GM12872 (cell line): Measurements from ENCODE around the gene IPCEF1.

Source experiments
- TF ChIP-seq, protein P1 (sequence below): IDR thresholded peaks from 3 replicates; pipeline ENCODE4 v1.5.1; 2011; ENCODE audit warnings: low read depth, mild to moderate bottlenecking, low read length, moderate library complexity; ENCODE audit not compliant: insufficient read depth

IPCEF1 gene

DNA sequence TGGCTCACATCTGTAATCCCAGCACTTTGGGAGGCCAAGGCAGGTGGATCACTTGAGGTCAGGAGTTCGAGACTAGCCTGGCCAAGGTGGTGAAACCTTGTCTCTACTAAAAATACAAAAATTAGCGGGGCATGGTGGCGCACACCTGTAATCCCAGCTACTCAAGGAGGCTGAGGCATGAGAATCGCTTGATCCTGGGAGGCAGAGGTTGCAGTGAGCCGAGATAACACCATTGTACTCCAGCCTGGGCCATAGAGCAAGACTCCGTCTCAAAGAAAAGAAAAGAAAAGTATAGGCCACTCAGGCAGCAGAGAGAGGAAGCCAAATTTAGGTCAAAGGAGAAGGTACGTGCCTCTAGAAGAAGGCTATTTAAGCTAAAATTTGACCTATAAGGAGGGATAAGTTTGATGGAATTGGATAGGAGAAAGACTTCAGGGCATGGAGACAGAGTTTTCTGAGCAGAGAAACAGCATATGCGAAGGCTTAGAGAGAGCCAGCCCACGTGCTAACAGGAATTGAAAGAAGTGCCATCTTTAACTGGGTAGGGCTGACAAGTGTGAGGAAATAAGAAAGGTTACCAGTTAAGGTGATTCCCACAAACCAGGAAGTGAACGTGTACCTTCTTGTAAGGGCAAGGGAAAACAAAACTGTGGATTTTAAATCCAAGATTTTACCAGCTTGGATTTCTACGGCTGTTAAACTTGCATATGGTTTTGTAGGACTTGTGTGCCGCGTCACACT is 113.8 kb downstream of the IPCEF1 start:
- TF ChIP-seq, protein P1, sequence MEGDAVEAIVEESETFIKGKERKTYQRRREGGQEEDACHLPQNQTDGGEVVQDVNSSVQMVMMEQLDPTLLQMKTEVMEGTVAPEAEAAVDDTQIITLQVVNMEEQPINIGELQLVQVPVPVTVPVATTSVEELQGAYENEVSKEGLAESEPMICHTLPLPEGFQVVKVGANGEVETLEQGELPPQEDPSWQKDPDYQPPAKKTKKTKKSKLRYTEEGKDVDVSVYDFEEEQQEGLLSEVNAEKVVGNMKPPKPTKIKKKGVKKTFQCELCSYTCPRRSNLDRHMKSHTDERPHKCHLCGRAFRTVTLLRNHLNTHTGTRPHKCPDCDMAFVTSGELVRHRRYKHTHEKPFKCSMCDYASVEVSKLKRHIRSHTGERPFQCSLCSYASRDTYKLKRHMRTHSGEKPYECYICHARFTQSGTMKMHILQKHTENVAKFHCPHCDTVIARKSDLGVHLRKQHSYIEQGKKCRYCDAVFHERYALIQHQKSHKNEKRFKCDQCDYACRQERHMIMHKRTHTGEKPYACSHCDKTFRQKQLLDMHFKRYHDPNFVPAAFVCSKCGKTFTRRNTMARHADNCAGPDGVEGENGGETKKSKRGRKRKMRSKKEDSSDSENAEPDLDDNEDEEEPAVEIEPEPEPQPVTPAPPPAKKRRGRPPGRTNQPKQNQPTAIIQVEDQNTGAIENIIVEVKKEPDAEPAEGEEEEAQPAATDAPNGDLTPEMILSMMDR: no peak

GRCh38 chr6:154241581-154241980 is 115.0 kb downstream of the IPCEF1 start:
- TF ChIP-seq, protein P1: no peak

GRCh38 chr6:154239392-154239791 is 117.2 kb downstream of the IPCEF1 start:
- TF ChIP-seq, protein P1: no peak

DNA sequence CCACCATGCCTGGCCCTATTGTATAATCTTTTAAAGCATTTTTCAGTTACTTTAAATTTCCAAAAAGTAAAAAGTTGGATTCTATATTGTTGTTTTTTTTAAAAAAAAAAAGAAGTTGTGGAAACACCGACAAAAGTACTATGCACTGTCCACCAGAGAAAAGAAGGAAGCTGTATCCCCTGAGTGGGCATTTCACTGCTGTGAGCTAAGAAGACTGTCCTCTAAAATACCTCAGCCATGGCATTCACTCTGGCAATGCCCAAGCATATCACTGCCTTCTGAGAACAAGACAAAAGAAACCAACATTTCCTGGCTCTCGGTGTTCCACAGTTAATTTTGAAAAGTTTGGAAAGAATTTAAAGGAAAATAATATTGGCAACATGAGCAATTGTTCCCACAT is 117.8 kb downstream of the IPCEF1 start:
- TF ChIP-seq, protein P1: no peak

DNA sequence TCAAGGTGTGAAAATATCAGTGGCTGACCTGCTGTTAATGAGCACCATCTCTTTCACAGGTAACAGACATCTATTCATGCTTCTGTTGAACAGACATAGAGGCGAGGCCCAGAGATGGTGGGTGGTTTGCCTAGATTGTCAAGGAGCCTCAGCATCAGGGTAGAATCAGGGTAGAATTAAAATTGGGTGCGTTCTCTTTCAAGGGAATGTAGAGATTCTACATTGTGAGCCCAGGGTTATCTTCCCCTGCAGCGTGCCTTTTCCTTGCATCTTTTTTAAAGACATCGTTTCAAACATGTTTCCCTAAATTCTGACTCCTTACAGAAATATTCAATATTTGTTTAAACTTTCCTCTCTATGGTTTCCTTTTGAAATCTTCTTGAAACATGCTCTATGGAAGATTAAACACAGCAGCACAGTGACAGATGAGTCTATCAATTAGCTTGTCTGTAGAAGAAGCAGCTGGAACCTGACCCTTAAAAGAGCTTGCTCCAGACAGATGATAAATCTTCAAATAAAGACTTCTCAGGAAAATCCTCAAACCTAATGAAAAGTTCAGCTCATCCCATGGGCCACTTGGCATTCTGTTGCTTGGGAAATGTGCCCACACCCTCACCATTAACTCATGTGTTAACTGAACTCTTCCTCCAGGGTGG is 119.8 kb downstream of the IPCEF1 start:
- TF ChIP-seq, protein P1: no peak

DNA sequence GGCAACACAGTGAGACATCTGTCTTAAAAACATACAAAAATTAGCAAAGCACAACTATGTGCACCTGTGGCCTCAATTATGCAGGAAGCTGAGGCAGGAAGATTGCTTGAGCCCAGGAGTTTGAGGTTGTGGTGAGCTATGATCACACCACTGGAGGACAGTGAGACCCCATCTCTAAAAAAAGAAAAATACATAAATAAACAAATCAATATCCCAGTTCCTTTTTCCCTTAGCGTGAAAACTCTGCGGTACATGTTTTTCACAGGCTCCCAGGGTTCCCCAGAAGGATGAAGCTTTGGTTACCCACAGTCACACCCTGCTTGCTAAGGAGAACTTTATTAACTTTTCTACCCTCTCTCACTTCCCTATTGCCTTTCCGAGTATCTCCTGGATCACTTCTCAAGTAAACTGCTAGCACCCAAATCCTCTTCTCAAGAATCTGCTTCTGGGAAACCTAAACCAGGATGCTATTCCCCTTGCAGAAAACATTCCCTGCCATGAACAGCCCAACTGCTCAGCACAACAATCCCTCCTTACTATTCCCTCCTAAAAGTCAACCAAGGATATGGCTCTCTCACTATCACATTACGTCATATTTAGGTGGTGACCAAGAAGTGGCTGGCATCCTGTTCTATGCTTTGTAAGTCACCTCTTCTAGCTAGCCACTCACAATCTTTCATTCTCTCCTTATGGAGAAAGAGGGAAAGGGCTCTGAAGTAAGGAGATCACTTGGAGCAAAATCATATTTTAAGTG is 122.4 kb downstream of the IPCEF1 start:
- TF ChIP-seq, protein P1: no peak

DNA sequence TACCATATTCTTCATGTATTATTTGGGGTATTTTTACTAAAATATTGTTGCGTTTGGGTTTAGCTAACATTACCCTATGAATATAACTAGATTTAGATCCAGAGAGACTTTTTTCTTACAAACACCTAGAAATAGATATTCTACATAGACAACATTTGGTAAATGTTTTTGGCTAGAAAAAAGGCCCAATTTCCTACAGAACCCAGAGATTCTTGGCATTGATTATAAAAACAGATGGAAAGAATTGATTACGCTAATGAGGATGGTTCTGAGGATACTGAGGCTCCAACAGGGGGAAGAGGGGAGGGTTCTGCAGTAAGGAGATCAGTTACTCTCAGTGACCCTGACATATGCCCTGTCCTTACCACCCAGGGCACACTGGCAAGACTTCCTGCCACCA is 123.2 kb downstream of the IPCEF1 start:
- TF ChIP-seq, protein P1: no peak
